HepG2 (cell line): ENCODE results near the gene ITIH3. TPM values are rescaled to one million over a fixed set of nuclear protein-coding genes. Genes with fewer than 3 reads are reported as not detected.

Source experiments
- ATAC-seq: fragments of 200-7000 bp; cut with Tn5 transposase; 3 replicates; pipeline ENCODE4 v1.9.1; 2020; ENCODE audit warnings: mild to moderate bottlenecking, moderate library complexity
- BruUV-seq: library from RNA; stranded (reverse); fragments of 400-500 nt; replicated peaks from 2 replicates; lab custom pipeline; 2021; lab: Mats Ljungman, UMichigan
- CTCF ChIA-PET: fragments of 300-600 bp; formaldehyde crosslinking; extraction: SDS; loops from one replicate; lab custom pipeline; 2021; ENCODE audit warnings: low total read pairs, inconsistent platforms, low intra/inter-chr PET ratio; lab: Yijun Ruan, JAX
- POLR2A ChIA-PET: fragments of 350-600 bp; sonication (Branson Sonifier 250); formaldehyde crosslinking; loops from one replicate; lab custom pipeline; 2020; ENCODE audit warnings: antibody characterized with exemption, inconsistent platforms; lab: Yijun Ruan, JAX
- DNase-seq: peaks from one replicate; pipeline ENCODE4 v3.0.0-alpha.2; 2015; ENCODE audit warnings: low spot score
- FAIRE-seq: peaks from 3 replicates; lab custom pipeline; 2011; peaks lifted over from hg19 to GRCh38; lab: Jason Lieb, UNC
- H2AFZ ChIP-seq: one replicate; pipeline ENCODE4 v1.6.1; 2011; ENCODE audit warnings: low read length, inconsistent platforms
- H3K27ac ChIP-seq: fragments of 300-600 bp; 3 replicates; pipeline ENCODE4 v1.8.0; 2011; ENCODE audit warnings: mixed run types, mild to moderate bottlenecking, mixed read lengths, low read length, inconsistent platforms; ENCODE audit not compliant: insufficient read depth; ENCODE audit errors: extremely low read length
- H3K27me3 ChIP-seq, 2 experiments: fragments of 200-600 bp in 1 of 2; 2 replicates in 1 of 2; 3 replicates in 1 of 2; pipeline versions ENCODE4 v1.6.0 to v1.8.0; 2011; ENCODE audit warnings: low read length in 2 of 2, mild to moderate bottlenecking in 2 of 2, moderate library complexity in 2 of 2, inconsistent platforms in 1 of 2; ENCODE audit not compliant: insufficient read depth in 2 of 2, control insufficient read depth in 1 of 2
- H3K36me3 ChIP-seq, 2 experiments: fragments of 200-600 bp in 1 of 2; replicated peaks in 1 of 2; 2 replicates in 1 of 2; 3 replicates in 1 of 2; pipeline versions ENCODE4 v1.5.1 to v1.8.0; 2011; ENCODE audit warnings: low read length in 2 of 2, inconsistent platforms in 1 of 2; ENCODE audit not compliant: insufficient read depth in 2 of 2, control insufficient read depth in 1 of 2
- H3K4me1 ChIP-seq: 2 replicates; pipeline ENCODE4 v1.5.1; 2012; ENCODE audit warnings: low read length, inconsistent platforms; ENCODE audit not compliant: insufficient read depth
- H3K4me2 ChIP-seq: 2 replicates; pipeline ENCODE4 v1.6.0; 2011; ENCODE audit warnings: low read depth, low read length, inconsistent platforms
- H3K4me3 ChIP-seq, 3 experiments: fragments of 200-600 bp in 1 of 3; sonication (generic), shearing (Covaris generic) in 1 of 3; replicated peaks in 1 of 3; 2 replicates each; pipeline ENCODE4 v1.5.1; 2011 to 2016; ENCODE audit warnings: low read length in 3 of 3, inconsistent platforms in 2 of 3, low read depth in 2 of 3, mild to moderate bottlenecking in 2 of 3, control low read depth in 1 of 3, mixed read lengths in 1 of 3; ENCODE audit not compliant: insufficient read depth in 1 of 3
- H3K79me2 ChIP-seq: one replicate; pipeline ENCODE4 v1.6.1; 2011; ENCODE audit warnings: low read length, inconsistent platforms; ENCODE audit not compliant: insufficient read depth
- H3K9ac ChIP-seq: 2 replicates; pipeline ENCODE4 v1.6.0; 2011; ENCODE audit warnings: mild to moderate bottlenecking, low read depth, low read length, inconsistent platforms; ENCODE audit not compliant: insufficient read depth
- H3K9me3 ChIP-seq: 2 replicates; pipeline ENCODE4 v1.5.1; 2012; ENCODE audit warnings: mild to moderate bottlenecking, low read length
- H4K20me1 ChIP-seq: 2 replicates; pipeline ENCODE4 v1.6.0; 2011; ENCODE audit warnings: inconsistent platforms, mild to moderate bottlenecking, low read length, moderate library complexity; ENCODE audit not compliant: insufficient read depth
- CTCF ChIP-seq: sonication (generic); formaldehyde crosslinking; IDR thresholded peaks from 2 replicates; pipeline ENCODE4 v1.5.0; 2020; ENCODE audit warnings: mild to moderate bottlenecking, missing genetic modification reagents, moderate library complexity
- E2F1 ChIP-seq: sonication (generic); formaldehyde crosslinking; IDR thresholded peaks from 2 replicates; pipeline ENCODE4 v1.5.0; 2020; ENCODE audit warnings: missing genetic modification reagents
- GMEB2 ChIP-seq: IDR thresholded peaks from 2 replicates; pipeline ENCODE4 v1.6.1; 2016; ENCODE audit warnings: missing biosample characterization, missing genetic modification reagents, low read depth
- NFYB ChIP-seq: sonication (generic); formaldehyde crosslinking; IDR thresholded peaks from 2 replicates; pipeline ENCODE4 v1.4.0; 2020; ENCODE audit warnings: missing genetic modification reagents
- PAF1 ChIP-seq: IDR thresholded peaks from 2 replicates; pipeline ENCODE4 v1.6.1; 2016; ENCODE audit warnings: missing genetic modification reagents, missing compliant biosample characterization
- PTBP1 ChIP-seq: fragments of 200-400 bp; formaldehyde crosslinking; IDR thresholded peaks from 2 replicates; pipeline ENCODE4 v1.6.1; 2018; ENCODE audit warnings: low read length, low read depth; ENCODE audit not compliant: poor library complexity, severe bottlenecking
- SIX1 ChIP-seq: sonication (generic); formaldehyde crosslinking; IDR thresholded peaks from 2 replicates; pipeline ENCODE4 v1.4.0; 2020; ENCODE audit warnings: missing genetic modification reagents, borderline replicate concordance
- SRSF4 ChIP-seq: fragments of 200-400 bp; formaldehyde crosslinking; IDR thresholded peaks from one replicate; pipeline ENCODE4 v1.6.1; 2018; ENCODE audit warnings: mild to moderate bottlenecking, low read depth, low read length, moderate library complexity; ENCODE audit not compliant: poor library complexity, severe bottlenecking
- ZBTB33 ChIP-seq: sonication (generic); formaldehyde crosslinking; IDR thresholded peaks from 2 replicates; pipeline ENCODE4 v1.4.0; 2020; ENCODE audit warnings: missing genetic modification reagents
- ZNF12 ChIP-seq: sonication (generic); formaldehyde crosslinking; IDR thresholded peaks from 2 replicates; pipeline ENCODE4 v1.5.0; 2020; ENCODE audit warnings: missing genetic modification reagents
- ZNF576 ChIP-seq: sonication (generic); formaldehyde crosslinking; IDR thresholded peaks from 2 replicates; pipeline ENCODE4 v1.4.0; 2020; ENCODE audit warnings: mild to moderate bottlenecking, missing genetic modification reagents
- ZNF615 ChIP-seq: sonication (generic); formaldehyde crosslinking; IDR thresholded peaks from 2 replicates; pipeline ENCODE4 v1.5.0; 2020; ENCODE audit warnings: mild to moderate bottlenecking, missing genetic modification reagents, borderline replicate concordance
- WGBS: methylation state at CpG from one replicate; pipeline ENCODE4 v1.1.6; 2017; ENCODE audit warnings: low lambda C conversion rate; 5-methylcytosine and 5-hydroxymethylcytosine counted together
- in situ Hi-C: cut with HindIII; loops from 2 replicates; pipeline ENCODE4 v1.10.0; 2017; ENCODE audit warnings: low pct_unique_long_range_greater_than_20kb; ENCODE audit not compliant: extremely low pct_ligation_motif_present
- intact Hi-C: fragments of 100-400 bp; cut with micrococcal nuclease; formaldehyde crosslinking; loops from one replicate; pipeline ENCODE4 v1.10.0; 2022; ENCODE audit not compliant: unreplicated experiment
- polyA plus RNA-seq, 8 experiments: library from polyadenylated mRNA; depleted of rRNA in 3 of 8; stranded (reverse) in 7 of 8; unstranded in 1 of 8; fragments of >200 nt; fragmentation: Illumina TruSeq in 4 of 8; extraction: Trizol in 4 of 8; gene quantifications; 2 replicates each; pipeline versions ENCODE4 v1.2.1 to v1.2.3, GENCODE V29; 2011 to 2016; ENCODE audit warnings: low read depth in 4 of 8, missing spikeins in 1 of 8, mixed read lengths in 1 of 8; ENCODE audit not compliant: insufficient read depth in 1 of 8
- total RNA-seq, 5 experiments: library from RNA; depleted of rRNA; stranded (reverse); fragments of >200 nt; fragmentation: Illumina TruSeq; extraction: Trizol; gene quantifications; 2 replicates each; pipeline ENCODE4 v1.2.3, GENCODE V29; 2016; ENCODE audit warnings: low read depth in 1 of 5

ITIH3 gene
- total and polyA plus RNA-seq, 2 of the 13 experiments (the other 11 are each of a cell fraction or from before 2014, with no cell fraction given): 105 to 632 TPM

- H3K4me1 ChIP-seq: no peaks in the 10 kb centered on the region
- CTCF ChIA-PET: interaction anchor here (1.4 to 2.8 kb wide), 4 partner anchors 82 to 220 kb away, joined by 4 to 33 read pairs (median 14); no protein-coding TSS in a partner anchor
- intact Hi-C loops: loop anchor here (5.0 kb wide), 2 partner anchors 40 to 135 kb away; no protein-coding TSS in a partner anchor
Observed at GRCh38 chr3:52852419-52852818, 57.8 kb downstream of the ITIH3 start.

More at GRCh38 chr3:52852419-52852818, 57.8 kb downstream of the ITIH3 start:
- in situ Hi-C loops: loop anchor here (5.0 to 10.0 kb wide), 2 partner anchors 82 to 225 kb away; no protein-coding TSS in a partner anchor
- peaks cover 2 to 9% of the 10 kb centered on the region in 2 experiments; a peak in 3 of 5 replicates for H3K36me3 ChIP-seq
- no peaks in the 10 kb centered on the region for H4K20me1 ChIP-seq
- H3K9ac ChIP-seq: no peak overlapping the region
- POLR2A ChIA-PET: no interaction called here
- no peak overlapping the region for H3K4me2 ChIP-seq
- H3K9me3 ChIP-seq: no peaks in the 10 kb centered on the region
- no TSS peak for BruUV-seq
- 93% methylated on average over 2 of the region's 2 CpGs for WGBS
- TF ChIP-seq E2F1 (CRISPR knock-in tag) (no peak), CTCF (CRISPR knock-in tag) (no peak), ZNF12 (CRISPR knock-in tag) (no peak), PTBP1 (no peak), ZNF615 (CRISPR knock-in tag) (no peak), ZNF576 (CRISPR knock-in tag) (no peak), PAF1 (no peak), SIX1 (CRISPR knock-in tag) (no peak), ZBTB33 (CRISPR knock-in tag) (no peak), NFYB (CRISPR knock-in tag) (no peak), SRSF4 (no peak), GMEB2 (CRISPR knock-in tag) (no peak)
- FAIRE-seq (no peak), ATAC-seq (no peak), DNase-seq (no peak)
- no peaks in the 10 kb centered on the region for H3K79me2 ChIP-seq
- no peak overlapping the region for H2AFZ ChIP-seq
- no peaks in the 10 kb centered on the region for H3K27me3 ChIP-seq
- no peak overlapping the region for H3K27ac ChIP-seq
- H3K4me3 ChIP-seq: no peak overlapping the region
